Femur (tissue), 1 donor: ENCODE measurements around the gene FBXO45.
"Not testable (repeated sequence)": the region's sequence is repeated elsewhere in the genome, so short reads cannot be mapped to it uniquely, and the experiment has no call there.

Experiments
- DNase-seq: peaks from one replicate; pipeline ENCODE4 v3.0.0-alpha.2; 2017

Gene FBXO45, protein sequence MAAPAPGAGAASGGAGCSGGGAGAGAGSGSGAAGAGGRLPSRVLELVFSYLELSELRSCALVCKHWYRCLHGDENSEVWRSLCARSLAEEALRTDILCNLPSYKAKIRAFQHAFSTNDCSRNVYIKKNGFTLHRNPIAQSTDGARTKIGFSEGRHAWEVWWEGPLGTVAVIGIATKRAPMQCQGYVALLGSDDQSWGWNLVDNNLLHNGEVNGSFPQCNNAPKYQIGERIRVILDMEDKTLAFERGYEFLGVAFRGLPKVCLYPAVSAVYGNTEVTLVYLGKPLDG

DNA sequence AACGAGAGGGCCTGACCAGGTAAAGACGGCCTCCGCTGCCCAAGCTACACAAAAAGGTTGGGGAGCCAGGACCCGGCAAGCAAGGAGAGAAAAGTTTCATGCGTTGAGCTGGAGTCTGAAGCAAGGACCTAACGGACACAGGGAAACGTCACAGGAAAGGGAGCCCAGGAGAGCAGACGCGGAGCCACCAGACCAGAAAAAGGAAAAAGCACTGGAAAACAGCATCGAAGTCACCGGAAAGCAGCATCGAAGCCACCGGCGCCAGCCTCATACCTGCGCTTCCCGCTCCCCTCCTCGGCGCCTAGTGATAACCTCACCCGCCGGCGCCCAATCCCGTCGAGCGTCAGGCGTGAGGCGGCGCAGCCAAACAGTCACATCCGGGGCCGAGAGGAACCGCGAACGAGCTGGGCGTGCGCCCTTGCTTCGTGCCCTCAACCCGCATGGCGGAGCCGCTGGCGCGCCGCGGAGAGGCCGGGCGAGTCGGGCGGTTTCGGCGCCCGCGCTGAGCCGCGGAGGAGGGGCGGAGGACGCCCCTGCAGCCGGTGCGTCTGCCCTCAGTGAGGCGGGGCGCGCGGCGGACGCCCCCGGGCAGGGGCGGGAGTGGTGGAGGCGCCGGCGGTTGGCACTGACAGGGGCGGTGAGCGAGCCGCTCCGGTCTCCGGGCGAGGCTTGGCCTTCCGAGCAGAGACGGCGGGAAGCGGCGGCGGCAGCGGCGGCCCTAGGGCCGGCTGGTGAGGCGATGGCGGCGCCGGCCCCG is at the start of gene FBXO45, which contains the start of gene WDR53:
Gene FBXO45, plus strand, starts transcription at position 415 of the 757 bp plus-strand sequence. Its CDS starts 325 bp downstream, at position 740.
Gene WDR53, minus strand, starts transcription at position 309 of the 757 bp plus-strand sequence. CDS start 7,079 bp downstream, outside the sequence.
- DNase-seq, result peak; percentile 97

DNA sequence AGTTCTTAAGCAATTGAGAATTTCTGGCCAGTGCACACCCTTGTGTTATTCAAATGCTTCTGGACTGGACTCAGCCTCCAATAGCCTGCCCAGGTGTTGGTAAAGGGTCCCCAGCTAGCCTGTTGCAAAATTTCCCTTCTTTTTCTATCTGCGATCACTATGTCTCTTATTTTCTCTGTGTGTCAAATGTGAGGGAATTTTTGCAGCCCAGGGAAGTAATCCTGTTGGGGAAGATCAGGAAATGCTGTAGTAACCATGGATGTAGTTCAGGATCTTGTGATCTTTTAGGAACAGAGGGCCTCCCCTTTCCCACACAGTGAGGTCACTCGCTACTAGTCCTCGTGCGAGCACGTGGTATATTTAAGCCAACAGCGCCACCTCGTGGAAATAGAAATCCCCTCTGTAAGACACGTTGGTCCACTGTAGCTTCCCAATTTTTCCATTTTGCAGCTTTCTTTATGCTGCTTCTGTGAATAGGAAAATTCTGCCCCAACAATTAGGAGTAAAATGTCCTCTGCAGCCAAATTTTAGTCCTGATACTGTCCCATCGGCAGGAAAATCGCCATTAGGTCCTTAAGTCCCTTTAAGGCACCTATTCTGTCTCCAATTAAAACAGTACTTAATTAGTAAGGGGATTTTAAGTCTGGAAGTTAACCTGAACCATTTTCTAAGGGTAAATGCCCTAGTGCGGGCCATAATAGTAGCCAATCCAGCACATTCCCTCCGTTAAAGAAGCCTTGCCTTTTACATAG is 49.3 kb upstream of the FBXO45 start:
- DNase-seq, result peak; percentile 28

DNA sequence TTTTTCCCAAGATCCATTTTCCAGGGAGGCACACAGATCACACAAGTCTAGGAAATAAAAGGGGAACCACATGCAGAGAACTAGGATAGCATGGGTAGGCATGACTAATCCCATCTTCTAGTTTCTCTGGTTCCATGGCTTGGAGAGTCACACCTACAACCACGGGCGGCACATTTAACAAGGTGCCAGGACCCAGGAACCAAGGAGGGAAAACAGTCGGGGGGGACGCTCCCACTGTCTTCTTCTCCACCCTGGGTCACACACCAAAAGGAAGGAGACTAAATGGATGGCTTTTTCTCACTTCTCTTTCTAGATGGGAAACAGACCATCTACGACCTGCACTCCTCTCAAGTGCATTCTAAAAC is 48.8 kb upstream of the FBXO45 start:
- DNase-seq, result no peak

DNA sequence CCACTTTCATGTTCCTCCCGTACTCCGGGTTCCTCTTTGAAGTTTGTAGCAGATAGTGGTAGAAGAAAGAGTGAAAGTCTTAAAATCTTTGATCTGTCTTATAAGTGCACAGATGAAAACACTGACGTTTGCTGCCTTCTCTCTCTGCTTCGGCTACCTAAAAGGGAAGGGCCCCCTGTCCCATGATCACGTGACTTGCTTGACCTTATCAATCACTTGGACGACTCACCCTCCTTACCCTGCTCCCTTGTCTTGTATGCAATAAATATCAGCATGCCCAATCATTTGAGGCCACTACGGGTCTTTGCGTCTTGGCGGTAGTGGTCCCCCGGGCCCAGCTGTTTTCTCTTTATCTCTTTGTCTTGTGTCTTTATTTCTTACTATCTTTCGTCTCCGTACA is 47.2 kb upstream of the FBXO45 start:
- DNase-seq, result not testable (repeated sequence)

DNA sequence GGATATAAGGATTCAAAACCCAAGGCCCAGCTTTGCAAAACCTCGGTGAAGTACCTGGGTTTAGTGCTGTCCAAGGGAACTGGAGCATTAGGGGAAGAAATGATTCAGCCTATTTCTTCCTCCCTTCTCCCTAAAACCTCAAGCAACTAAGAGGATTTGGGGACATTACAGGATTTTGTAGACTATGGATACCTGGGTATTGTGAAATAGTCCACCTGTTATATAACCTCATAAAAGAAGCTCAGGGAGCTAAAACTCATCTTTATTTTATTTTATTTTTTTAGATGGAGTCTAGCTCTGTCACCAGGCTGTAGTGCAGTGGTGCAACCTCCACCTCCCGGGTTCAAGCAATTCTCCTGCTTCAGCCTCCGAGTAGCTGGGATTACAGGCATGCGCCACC is 44.6 kb upstream of the FBXO45 start:
- DNase-seq, result no peak

DNA sequence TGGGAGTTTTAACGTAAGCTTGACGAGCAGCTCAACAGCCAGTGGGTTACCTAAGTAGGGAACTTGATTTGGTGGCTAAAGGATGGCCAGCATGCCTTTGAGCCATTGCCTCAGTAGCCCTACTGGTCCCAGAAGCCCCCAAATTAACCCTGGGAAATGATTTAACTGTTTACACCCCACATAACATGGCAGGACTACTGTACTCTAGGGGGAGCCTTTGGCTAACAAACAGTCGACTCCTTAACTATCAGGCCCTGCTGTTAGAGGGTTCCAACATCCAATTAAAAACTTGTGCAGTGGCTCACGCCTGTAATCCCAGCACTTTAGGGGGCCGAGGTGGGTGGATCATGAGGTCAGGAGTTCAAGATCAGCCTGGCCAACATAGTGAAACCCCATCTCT is 43.9 kb upstream of the FBXO45 start:
- DNase-seq, result no peak

DNA sequence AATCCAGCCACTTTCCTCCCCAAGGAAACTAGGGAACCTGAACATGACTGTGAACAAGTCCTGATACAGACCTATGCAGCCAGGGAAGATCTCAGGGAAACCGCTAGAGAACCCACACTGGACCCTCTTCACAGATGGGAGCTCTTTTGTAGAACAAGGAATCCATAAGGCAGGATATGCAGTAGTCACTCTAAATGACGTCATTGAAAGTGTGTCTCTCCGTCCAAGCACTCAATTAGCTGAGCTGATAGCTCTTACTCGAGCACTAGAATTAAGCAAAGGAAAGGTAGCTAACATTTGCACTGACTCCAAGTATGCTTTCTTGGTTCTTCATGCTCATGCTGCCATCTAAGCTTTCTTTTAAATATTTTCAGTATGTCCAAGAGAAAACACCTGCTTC is 43.3 kb upstream of the FBXO45 start:
- no peak for DNase-seq

DNA sequence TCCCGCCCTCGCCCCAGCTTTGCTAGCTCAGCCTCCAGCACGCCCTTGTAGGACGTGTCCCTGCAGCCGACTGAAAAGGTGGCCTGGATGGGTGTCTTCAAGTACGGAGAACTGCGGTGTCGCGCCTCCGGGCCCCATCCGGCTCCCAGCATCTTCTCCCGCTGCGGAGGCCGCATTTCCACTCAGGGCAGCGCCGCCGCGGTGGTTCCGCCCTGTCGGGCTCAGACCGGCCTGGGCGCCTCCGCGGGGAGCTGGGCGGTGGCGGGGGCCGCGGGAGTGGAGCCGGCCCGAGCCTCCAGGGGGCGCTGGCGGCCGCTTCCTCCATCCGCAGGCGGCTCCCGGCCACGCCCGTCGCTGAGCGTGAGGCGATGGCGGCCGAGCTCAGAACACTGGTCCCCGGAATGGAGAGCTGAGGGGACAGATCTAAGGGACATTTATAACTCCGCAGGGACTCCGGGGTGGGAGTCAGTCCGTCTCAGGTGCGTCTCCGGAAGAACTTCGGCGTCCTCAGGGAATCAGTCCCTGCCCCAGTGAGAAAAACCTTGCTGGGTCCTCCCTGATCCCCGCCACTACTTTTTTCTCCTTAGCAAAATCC is 39.7 kb upstream of the FBXO45 start:
- peak; percentile 69 for DNase-seq

DNA sequence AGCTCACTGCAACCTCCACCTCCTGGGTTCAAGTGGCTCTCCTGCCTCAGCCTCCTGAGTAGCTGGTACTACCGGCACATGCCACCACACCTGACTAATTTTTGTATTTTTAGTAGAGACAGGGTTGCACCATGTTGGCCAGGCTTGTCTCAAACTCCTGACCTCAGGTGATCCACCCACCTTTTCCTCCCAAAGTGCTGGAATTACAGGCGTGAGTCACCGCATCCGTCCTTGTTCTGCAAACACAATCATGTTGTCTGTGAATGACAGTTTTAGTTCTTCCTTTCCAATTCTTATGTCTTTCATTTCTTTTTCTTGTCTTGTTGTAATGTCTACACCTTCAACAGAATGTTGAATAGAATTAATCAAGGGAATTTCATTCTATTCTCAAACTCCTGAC is 37.0 kb upstream of the FBXO45 start:
- DNase-seq, result no peak

DNA sequence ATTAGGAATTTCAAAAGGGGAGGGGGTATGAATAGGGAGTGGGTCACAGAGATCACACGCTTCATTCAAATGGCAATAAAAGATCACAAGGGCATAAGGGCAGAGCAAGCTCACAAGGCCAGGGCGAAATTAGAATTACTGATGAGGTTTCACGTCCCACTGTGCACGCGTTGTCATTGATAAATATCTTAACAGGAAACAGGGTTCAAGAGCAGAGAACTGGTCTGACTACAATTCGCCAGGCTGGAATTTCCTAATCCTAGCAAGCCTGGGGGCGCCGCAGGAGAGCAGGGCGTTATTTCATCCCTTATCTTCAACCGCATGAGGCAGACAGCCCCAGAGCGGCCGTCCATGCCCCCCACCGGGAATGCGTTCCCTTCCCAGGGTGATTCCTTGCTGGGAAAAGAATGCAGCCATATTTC is 35.2 kb upstream of the FBXO45 start:
- DNase-seq, result no peak

DNA sequence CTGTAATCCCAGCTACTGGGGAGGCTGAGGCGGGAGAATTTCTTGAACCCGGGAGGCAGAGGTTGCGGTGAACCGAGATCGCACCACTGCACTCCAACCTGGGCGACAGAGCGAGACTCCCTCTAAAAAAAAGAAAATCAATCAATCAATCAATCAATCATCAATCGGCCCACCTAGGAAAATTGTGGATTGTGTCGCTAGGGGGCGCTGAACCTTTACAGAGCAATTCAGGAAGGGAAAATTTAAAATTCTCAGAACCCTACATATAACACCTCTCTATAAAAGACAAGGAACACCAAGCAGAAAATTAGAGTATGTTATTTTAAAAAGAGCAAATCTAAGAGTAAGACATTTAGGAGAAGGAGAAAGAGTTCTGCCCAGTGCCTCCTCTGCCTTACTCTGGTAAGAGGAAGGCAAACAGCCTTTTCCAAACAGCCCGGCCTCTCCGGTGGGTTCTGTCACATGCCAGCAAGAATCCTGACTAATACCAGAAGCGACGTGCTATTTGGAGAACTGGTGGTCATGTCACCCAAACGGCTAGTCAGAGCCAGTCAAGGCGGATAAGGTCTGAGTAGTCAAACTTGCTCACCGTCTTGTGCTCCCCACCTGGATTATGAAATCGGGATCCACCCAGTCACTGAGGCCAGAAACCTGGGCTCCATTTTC is 31.0 kb upstream of the FBXO45 start:
- peak; percentile 22 for DNase-seq

DNA sequence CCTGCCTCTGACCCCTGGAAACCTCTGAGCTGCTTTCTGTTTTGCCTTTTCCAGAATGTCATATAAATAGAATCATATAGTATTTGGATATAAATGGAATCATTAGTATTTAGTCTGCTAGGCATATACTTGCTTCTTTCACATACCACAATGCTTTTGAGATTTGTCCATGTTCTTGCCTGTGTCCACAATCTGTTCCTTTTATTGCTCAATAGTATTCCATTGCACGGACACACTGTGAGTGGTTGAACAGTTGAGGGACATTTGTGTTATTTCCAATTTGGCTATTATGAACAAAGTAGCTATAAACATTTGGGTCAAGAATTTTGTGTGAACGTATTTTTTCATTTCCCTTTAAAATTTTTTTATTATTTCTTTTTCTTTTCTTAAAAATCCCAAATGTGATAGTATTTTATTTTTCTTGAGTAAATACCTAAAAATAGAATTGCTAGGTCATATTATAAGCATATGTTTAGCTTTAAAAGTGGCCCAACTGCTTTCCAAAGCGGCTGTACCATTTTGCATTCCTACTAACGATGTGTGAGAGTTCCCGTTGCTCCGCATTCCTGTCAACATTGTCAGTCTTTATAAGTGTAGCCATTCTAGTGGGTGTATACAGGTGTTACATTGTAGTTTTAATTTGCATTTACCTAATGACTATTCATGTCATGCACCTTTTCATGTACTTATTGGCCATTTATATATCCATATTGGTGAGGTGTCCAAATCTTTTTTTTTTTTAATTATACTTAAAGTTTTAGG is 26.6 kb upstream of the FBXO45 start:
- no peak for DNase-seq

DNA sequence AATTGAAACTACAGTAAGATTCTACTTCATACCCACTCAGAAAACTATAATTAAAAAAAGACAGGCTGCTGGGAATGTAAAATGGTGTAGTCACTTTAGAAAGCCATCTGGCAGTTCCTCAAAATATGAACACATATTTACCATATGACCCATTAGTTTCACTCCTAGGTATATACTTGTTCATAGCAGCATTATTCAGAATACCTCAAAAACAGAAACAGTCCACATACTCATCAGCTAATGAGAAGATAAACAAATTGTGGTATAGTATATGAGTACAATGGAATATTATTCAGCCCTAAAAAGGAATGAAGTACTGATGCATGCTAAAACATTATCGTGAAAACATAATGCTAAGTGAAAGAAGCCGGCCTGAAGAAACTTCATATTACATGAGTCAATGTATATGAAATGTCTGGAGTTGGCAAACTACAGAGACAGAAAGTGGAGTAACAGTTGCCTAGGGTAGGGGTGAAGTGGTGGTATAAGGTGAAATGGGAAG is 23.9 kb upstream of the FBXO45 start:
- no peak for DNase-seq

DNA sequence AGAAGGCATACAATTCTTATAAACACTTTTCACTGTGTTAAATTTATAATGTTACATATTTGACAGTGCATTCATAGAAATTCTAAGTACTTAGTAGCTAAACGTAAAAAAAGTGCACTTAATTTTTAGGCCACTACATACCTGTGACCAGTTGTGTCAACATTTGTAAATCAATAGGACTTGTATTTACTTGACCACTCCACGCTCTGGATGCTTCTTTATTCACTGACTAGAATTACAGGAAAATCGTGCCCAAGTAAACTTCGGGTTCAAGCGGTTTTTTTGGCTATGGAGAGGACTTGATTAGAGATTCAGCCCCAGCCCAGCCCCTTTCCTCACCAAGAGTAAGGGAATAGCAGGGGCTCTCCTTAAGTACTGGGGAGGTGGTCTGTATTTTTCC is 21.9 kb upstream of the FBXO45 start:
- no peak for DNase-seq

DNA sequence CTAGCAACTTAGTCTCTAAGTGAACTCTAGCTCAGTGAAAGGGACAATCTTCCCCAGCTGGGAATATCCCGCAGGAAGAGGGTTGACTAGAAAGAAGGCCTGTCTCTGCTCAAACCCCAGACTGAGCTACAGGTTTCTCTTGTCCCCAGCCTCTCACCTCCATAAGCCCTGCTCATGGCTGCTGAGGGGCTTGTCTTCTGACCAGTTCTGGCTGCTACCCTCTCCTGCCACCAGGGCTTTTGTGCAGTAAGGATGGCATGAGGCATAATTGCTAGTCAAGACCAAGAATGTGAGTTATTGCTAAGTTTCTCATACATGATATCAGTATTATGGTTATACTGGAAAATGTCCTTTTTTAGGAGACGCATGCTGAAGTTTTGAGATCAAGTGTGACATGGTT is 21.4 kb upstream of the FBXO45 start:
- DNase-seq, result no peak

DNA sequence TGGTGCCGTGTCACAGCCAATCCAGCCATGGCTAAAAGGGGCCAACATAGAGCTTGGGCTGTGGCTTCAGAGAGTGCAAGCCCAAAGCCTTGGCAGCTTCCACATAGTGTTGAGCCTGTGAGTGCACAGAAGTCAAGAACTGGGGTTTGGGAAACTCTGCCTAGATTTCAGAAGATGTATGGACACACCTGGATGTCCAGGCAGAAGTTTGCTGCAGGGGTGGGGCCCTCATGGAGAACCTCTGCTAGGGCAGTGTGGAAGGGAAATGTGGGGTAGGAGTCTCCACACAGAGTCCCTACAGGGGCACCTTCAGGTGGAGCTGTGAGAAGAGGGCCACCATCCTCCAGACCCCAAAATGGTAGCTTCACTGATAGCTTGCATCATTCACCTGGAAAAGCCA is 19.1 kb upstream of the FBXO45 start:
- DNase-seq, result not testable (repeated sequence)

DNA sequence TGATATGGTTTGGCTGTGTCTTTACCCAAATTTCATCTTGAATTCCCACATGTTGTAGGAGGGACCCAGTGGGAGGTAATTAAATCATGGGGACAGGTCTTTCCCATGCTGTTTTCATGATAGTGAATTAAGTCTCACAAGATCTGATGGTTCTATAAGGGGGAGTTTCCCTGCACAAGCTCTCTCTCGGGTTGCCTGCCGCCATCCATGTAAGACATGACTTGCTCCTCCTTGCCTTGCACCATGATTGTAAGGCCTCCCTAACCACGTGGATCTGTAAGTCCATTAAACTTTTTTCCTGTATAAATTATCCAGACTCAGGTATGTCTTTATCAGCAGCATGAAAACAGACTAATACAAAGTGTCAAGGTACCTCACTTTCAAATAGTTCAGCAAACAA is 18.3 kb upstream of the FBXO45 start:
- not testable (repeated sequence) for DNase-seq

DNA sequence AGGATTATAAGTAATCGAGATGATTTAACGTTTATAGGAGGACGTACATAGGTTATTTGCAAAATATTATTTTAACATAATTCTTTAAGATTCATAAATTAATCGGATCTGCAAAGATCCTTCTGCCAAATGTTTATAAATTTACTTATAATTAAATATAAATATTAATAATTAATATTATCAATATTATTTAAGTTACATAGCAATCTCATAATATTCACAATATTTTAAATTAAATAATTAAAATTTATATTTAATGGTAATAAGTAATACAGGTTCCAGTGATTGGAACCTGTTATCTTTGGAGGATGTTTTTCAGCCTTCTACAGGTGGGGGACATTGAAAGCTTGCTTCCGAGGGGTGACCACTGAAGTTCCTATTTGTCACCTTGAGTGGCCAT is 16.2 kb upstream of the FBXO45 start:
- no peak for DNase-seq

DNA sequence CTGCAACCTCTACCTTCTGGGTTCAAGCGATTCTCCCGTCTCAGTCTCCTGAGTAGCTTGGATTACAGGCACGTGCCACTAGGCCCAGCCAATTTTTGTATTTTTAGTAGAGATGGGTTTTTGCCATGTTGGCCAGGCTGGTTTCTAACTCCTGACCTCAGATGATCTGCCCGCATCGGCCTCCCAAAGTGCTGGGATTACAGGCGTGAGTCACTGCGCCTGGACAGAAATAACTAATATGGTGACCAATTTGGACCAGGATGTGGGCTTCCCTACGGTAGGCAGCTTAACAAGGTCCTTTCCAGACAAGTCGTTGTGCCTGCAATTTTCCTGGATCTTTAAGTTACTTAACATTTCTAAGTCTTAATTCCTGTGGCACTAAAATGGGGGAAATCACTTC is 14.9 kb upstream of the FBXO45 start:
- no peak for DNase-seq

DNA sequence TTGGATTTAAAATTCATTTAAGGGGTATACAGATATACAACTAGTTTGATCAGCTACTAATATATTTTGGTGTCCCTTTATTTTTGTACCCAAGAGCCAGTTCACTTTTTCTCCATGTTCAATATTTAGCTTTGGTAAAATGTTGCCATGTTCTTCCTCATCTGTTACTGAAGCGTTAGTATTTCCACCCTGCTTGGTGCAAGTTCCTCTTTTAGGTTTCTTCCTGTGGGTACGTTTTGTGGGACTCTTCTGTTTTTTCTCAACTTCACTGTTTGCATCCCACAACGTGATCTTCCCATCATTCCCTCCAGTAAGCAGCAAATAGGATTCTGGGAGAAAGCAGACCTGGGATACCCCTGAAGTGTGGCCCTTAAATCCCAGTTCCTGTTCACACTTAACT is 14.3 kb upstream of the FBXO45 start:
- DNase-seq, result no peak

DNA sequence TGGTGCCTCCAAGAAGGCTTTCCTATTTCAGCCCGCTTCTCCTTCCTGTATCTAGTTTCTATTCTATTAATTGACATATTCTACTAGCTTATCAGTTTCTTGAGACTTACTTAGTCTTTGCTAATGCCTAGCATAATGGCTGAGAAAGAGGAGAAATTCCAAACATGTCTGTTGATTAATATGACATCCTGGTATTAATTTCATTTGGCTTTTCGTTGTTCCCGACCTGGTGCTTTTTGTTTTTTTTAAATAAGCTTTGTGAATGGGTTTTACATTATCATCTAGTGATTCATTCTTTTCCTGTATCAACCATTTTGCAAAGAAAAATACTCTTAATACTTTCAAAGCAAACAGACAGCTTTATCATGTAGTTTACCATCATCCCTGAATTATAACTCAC is 13.2 kb upstream of the FBXO45 start:
- no peak for DNase-seq

DNA sequence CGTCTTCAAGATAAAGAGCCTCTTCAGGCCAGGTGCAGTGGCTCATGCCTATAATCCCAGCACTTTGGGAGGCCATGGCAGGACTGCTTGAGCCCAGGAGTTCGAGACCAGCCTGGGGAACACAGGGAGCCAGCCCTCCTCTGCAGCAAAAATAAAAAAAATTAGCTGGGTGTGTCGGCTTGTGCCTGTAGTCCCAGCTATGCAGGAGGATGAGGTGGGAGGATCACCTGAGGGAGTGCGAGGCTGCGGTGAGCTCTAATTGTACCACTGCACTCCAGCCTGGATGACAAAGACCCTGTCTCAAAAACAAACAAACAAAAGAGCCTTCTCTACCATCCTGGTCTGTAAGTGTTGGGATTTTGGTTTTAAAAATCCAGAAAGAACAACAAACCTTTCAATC is 11.2 kb upstream of the FBXO45 start:
- DNase-seq, result no peak
